Heart left ventricle (tissue), 16 donors: ENCODE data around the gene SPATA22. TPM values are rescaled to one million over a fixed set of nuclear protein-coding genes. Genes with fewer than 3 reads are reported as not detected.
"Not testable (repeated sequence)": the region's sequence is repeated elsewhere in the genome, so short reads cannot be mapped to it uniquely, and the experiment has no call there.

Experiments
- ATAC-seq, 4 donors: fragments of 200-7000 bp; cut with Tn5 transposase; one replicate each; pipeline ENCODE4 v1.9.1; 2020 to 2022; ENCODE audit warnings: moderate library complexity in 4 of 4, mild to moderate bottlenecking in 3 of 4, moderate number of reproducible peaks in 1 of 4
- DNase-seq, 5 donors: peaks; one replicate each; pipeline ENCODE4 v3.0.0-alpha.2; 2020
- H3K27ac ChIP-seq, 12 donors: fragments of 200-600 bp; sonication (generic) in 4 of 12; one replicate each; pipeline versions ENCODE4 v1.5.0 to v1.8.0; 2016 to 2022; ENCODE audit warnings: mild to moderate bottlenecking in 2 of 12
- H3K27me3 ChIP-seq, 9 donors: fragments of 200-600 bp; sonication (generic) in 2 of 9; one replicate each; pipeline versions ENCODE4 v1.5.1 to v1.8.0; 2016 to 2022; ENCODE audit warnings: mild to moderate bottlenecking in 3 of 9
- H3K36me3 ChIP-seq, 9 donors: fragments of 200-600 bp; sonication (generic) in 2 of 9; one replicate each; pipeline versions ENCODE4 v1.5.0 to v1.8.0; 2018 to 2022; ENCODE audit warnings: mild to moderate bottlenecking in 2 of 9
- H3K4me1 ChIP-seq, 12 donors: fragments of 200-600 bp; sonication (generic) in 4 of 12; one replicate each; pipeline versions ENCODE4 v1.5.0 to v1.8.0; 2016 to 2022; ENCODE audit warnings: mild to moderate bottlenecking in 3 of 12
- H3K4me3 ChIP-seq, 12 donors: fragments of 200-600 bp; sonication (generic) in 4 of 12; one replicate each; pipeline versions ENCODE4 v1.5.0 to v1.8.0; 2017 to 2022; ENCODE audit warnings: mild to moderate bottlenecking in 9 of 12, moderate library complexity in 4 of 12
- H3K9me3 ChIP-seq, 12 donors: fragments of 200-600 bp; sonication (generic) in 4 of 12; one replicate each; pipeline versions ENCODE4 v1.5.0 to v1.8.0; 2016 to 2022; ENCODE audit warnings: mild to moderate bottlenecking in 1 of 12
- POLR2A ChIP-seq, 2 donors: fragments of 450-650 bp; IDR thresholded peaks; one replicate each; pipeline ENCODE4 v1.6.1; 2017; ENCODE audit warnings: antibody characterized with exemption in 2 of 2, mild to moderate bottlenecking in 2 of 2, moderate library complexity in 2 of 2
- WGBS, 4 donors: extraction: QIAGEN DNeasy Blood & Tissue Kit in 2 of 4; methylation state at CpG; one replicate each; pipeline versions ENCODE4 v1.1.5 to v1.1.7; 2013 to 2018; 5-methylcytosine and 5-hydroxymethylcytosine counted together
- intact Hi-C, 10 donors: fragments of 100-400 bp; cut with DNase I; formaldehyde crosslinking; loops; one replicate each; pipeline versions ENCODE4 v1.11.1 to v1.14.2; 2022
- polyA plus RNA-seq, 2 donors: library from polyadenylated mRNA; stranded (reverse); fragments of 200-250 nt; gene quantifications; one replicate each; pipeline ENCODE4 v1.2.3, GENCODE V29; 2013
- total RNA-seq, 9 donors: library from RNA; depleted of rRNA in 2 of 9; stranded (reverse); fragments of >200 nt in 2 of 9; fragmentation: NEBNext Ultra II Directional in 3 of 9; extraction: Animal tissue kit (Norgen Biotek cat#: 25700) in 3 of 9; gene quantifications; one replicate each; pipeline versions ENCODE4 v1.1.0 to v1.2.4, GENCODE V29; 2016 to 2023
- TF ChIP-seq, protein P1 (sequence below), 12 donors: fragments of 200-600 bp; sonication (generic) in 4 of 12; IDR thresholded peaks; one replicate each; pipeline versions ENCODE4 v1.5.0 to v1.8.0; 2018 to 2022; ENCODE audit warnings: antibody characterized with exemption in 12 of 12, mild to moderate bottlenecking in 5 of 12
- donor health status: ischemic (EF 13 %, LVEDD 7.1; RV severe dilation, severe dysfunction).
- donor health status: healthy with polysubstance abuse.
- donor health status: DM: no; HTN: yes; CAD: no.
- donor health status: DM: no; HTN: no; CAD: no.
- donor health status: ischemic (EF 25% LVEDD 6.9; RV normal size, moderate dysfunction).
- donor health status: ischemic (EF 25% LVEDD 5.7; RV mildly dilated, moderate dysfunction).
- donor health status: healthy.
- donor health status: DM: yes; HTN: yes; CAD: no.
- donor health status: ischemic (EF 35%, LVEDD 5.7; RV mildly dilated, moderate dysfunction).
- donor health status: nonischemic (EF 11% LVEDD 7.7; RV severe dilation, severe dysfunction).
- donor health status: DM: yes; HTN: yes; CAD: no.
- donor health status: PGD.
- donor health status: ischemic (EF 29% LVEDD 5.4; RV normal size, mild dysfunction).
- donor health status: nonischemic (EF 23%, LVEDD 6.1; RV moderate dilation, normal function).

The SPATA22 gene
- total and polyA plus RNA-seq, 11 donors = 0.16 to 0.72 (median 0.35) TPM; not detected in 5

DNA sequence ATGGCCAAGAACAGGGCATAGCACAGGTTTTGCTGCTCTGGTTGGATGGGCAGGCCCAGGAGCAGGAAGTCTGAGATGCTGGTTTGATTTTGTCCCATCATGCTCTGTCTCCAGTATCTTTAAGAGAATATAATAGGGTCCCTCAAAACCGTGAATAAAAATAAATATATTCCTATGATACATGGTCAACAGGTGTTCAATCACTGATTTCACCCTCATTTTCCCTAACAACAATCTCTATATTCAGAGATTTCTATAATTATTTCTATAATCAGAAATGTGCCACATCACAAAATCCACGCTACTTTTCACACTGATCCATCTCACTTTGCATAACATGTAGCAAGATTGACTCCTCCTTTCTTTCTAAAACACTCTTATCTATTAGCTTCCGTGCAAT lies 37.9 kb downstream of the SPATA22 start, which contains the start of gene OR1E2:
OR1E2 (minus strand) TSS at position 101 of the 400 bp plus-strand sequence; CDS start at position 101, 0 bp downstream.
- ATAC-seq (no peak), DNase-seq (no peak)
- Histone ChIP-seq H3K27ac (no peak within 1 kb of the TSS), H3K9me3 (peaks cover 0 to 16% (median 0%) of the 10 kb centered on the region in 12 donors), H3K4me3 (no peak within 1 kb of the TSS), H3K36me3 (no peaks in the 10 kb centered on the region), H3K4me1 (no peaks in the 10 kb centered on the region), H3K27me3 (peaks cover 0 to 4% (median 0%) of the 10 kb centered on the region in 9 donors)
- intact Hi-C loops = no loop called here
- 68 to 73% (median 69%) methylated on average over 3 of the region's 3 CpGs for WGBS, 4 donors
- TF ChIP-seq POLR2A (IDR thresholded peaks at IDR 0.05) = no peak
- TF ChIP-seq, protein P1, sequence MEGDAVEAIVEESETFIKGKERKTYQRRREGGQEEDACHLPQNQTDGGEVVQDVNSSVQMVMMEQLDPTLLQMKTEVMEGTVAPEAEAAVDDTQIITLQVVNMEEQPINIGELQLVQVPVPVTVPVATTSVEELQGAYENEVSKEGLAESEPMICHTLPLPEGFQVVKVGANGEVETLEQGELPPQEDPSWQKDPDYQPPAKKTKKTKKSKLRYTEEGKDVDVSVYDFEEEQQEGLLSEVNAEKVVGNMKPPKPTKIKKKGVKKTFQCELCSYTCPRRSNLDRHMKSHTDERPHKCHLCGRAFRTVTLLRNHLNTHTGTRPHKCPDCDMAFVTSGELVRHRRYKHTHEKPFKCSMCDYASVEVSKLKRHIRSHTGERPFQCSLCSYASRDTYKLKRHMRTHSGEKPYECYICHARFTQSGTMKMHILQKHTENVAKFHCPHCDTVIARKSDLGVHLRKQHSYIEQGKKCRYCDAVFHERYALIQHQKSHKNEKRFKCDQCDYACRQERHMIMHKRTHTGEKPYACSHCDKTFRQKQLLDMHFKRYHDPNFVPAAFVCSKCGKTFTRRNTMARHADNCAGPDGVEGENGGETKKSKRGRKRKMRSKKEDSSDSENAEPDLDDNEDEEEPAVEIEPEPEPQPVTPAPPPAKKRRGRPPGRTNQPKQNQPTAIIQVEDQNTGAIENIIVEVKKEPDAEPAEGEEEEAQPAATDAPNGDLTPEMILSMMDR (IDR thresholded peaks at IDR 0.05) = no peak

- H3K4me3 ChIP-seq, H3K36me3 ChIP-seq, DNase-seq, H3K4me1 ChIP-seq, intact Hi-C loops, H3K27ac ChIP-seq, H3K27me3 ChIP-seq: not testable (repeated sequence)
- WGBS, 4 donors = 21 to 33% (median 27%) methylated on average over 7 of the region's 7 CpGs
- ATAC-seq = peak in 1 of 4 donors; percentile 42
- H3K9me3 ChIP-seq = peaks cover 0 to 16% (median 0%) of the 10 kb centered on the region in 12 donors
Observed at GRCh38 chr17:3433215-3433614, 38.4 kb downstream of the SPATA22 start.

DNA sequence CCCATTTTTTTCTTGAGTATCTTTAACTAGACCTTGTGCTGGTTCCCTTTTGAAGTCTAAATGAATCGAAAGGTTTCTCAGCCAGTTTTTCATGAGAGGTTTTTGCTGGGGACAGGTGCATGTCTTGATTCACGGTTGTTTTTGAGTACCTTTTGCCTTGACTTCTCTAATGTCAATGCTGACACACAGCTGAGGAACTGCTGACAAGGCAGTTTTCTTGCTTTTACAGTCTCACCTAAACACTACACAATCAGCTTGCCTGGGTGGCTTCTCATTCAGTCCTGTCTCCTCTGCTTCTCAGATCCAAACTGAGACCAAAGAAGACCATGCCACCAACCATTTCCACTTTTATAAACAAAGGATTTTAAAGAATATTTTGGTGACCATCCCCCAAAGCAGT lies 53.4 kb downstream of the SPATA22 start:
- no peak overlapping the region for H3K4me3 ChIP-seq
- 43 to 82% (median 65%) methylated on average over 2 of the region's 2 CpGs for WGBS, 4 donors
- no peak for ATAC-seq

GRCh38 chr17:3415610-3416009 lies 56.0 kb downstream of the SPATA22 start:
- no peak for DNase-seq
- Histone ChIP-seq H3K4me1 (no peaks in the 10 kb centered on the region), H3K27me3 (no peaks in the 10 kb centered on the region), H3K9me3 (peaks cover 0 to 4% (median 0%) of the 10 kb centered on the region in 12 donors), H3K36me3 (no peaks in the 10 kb centered on the region), H3K27ac (no peak overlapping the region), H3K4me3 (no peak overlapping the region)
- intact Hi-C loops = no loop called here
- WGBS, 4 donors = 74 to 77% (median 76%) methylated on average over 5 of the region's 5 CpGs
- ATAC-seq = no peak
- TF ChIP-seq, protein P1 (IDR thresholded peaks at IDR 0.05) = no peak
- no peak for TF ChIP-seq POLR2A (IDR thresholded peaks at IDR 0.05)

More for the DNA sequence above, 53.4 kb downstream of the SPATA22 start:
- Histone ChIP-seq H3K4me1 (no peaks in the 10 kb centered on the region), H3K36me3 (no peaks in the 10 kb centered on the region), H3K27me3 (peaks cover 0 to 2% (median 0%) of the 10 kb centered on the region in 9 donors), H3K9me3 (peaks cover 0 to 4% (median 0%) of the 10 kb centered on the region in 12 donors), H3K27ac (no peak overlapping the region)
- intact Hi-C loops = no loop called here
- TF ChIP-seq POLR2A (IDR thresholded peaks at IDR 0.05) = no peak
- TF ChIP-seq, protein P1 (IDR thresholded peaks at IDR 0.05) = no peak
- DNase-seq = no peak

DNA sequence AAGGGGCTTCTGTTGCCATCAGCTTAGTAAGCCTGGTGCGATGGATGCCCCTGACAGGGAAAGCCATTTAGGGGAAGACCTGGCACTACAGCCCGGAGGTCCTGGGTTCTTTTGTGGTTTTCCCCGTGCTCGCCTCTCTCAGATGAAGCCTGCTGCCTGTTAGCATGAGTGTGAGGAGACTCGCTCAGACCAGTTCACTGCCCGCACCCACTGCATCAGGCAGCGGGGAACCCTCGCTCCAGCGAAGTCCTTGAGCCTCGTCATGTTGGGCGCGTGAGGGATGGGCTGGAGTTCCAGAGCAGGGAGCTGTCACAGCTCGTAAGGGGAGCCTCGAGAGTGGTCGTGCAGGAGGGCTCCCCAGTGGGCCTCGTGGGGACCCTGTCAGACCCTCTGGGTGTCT lies 59.4 kb downstream of the SPATA22 start:
- intact Hi-C loops, H3K4me3 ChIP-seq, DNase-seq, H3K36me3 ChIP-seq, ATAC-seq, H3K4me1 ChIP-seq, H3K27me3 ChIP-seq, H3K27ac ChIP-seq: not testable (repeated sequence)
- 66 to 77% methylated on average over 2 to 5 of the region's 16 CpGs; no CpG with 5 or more reads in 2 of the 4 donors for WGBS, 4 donors
- H3K9me3 ChIP-seq = peaks cover 0 to 17% (median 4%) of the 10 kb centered on the region in 12 donors
